DMS53 treated with DMSO at 0.1 percent for 48 hours (cell line): ENCODE data around the gene ARTN.

Experiments
- DNase-seq: peaks from one replicate; lab custom pipeline; 2025; ENCODE audit not compliant: unreplicated experiment; lab: John Stamatoyannopoulos, UW

ARTN gene

GRCh38 chr1:43946236-43947060 is 12.8 kb downstream of the ARTN start, which contains the start of gene IPO13:
Gene IPO13, plus strand, starts transcription at chr1:43946950. Its CDS starts 651 bp downstream, at chr1:43947601.
- peak; percentile 91 for DNase-seq

GRCh38 chr1:43947061-43947873 is 13.7 kb downstream of the ARTN start:
- DNase-seq: no peak

- no peak for DNase-seq
Observed at GRCh38 chr1:43947874-43948437, 14.4 kb downstream of the ARTN start.

- no peak for DNase-seq
Observed at GRCh38 chr1:43949678-43950077, 16.1 kb downstream of the ARTN start.

GRCh38 chr1:43951021-43951985 is 17.7 kb downstream of the ARTN start:
- DNase-seq: no peak

GRCh38 chr1:43952731-43953346 is 19.2 kb downstream of the ARTN start:
- DNase-seq: no peak

- DNase-seq: no peak
Observed at GRCh38 chr1:43953361-43953760, 19.8 kb downstream of the ARTN start.

- no peak for DNase-seq
Observed at GRCh38 chr1:43954036-43954435, 20.4 kb downstream of the ARTN start.

GRCh38 chr1:43956234-43956633 is 22.6 kb downstream of the ARTN start:
- no peak for DNase-seq

- no peak for DNase-seq
Observed at GRCh38 chr1:43957407-43958040, 23.9 kb downstream of the ARTN start.

GRCh38 chr1:43958351-43959255 is 25.0 kb downstream of the ARTN start:
- DNase-seq: no peak

GRCh38 chr1:43960798-43961197 is 27.2 kb downstream of the ARTN start:
- DNase-seq: no peak

GRCh38 chr1:43961692-43962091 is 28.1 kb downstream of the ARTN start:
- no peak for DNase-seq

- no peak for DNase-seq
Observed at GRCh38 chr1:43962324-43962723, 28.7 kb downstream of the ARTN start.

GRCh38 chr1:43963006-43963405 is 29.4 kb downstream of the ARTN start:
- no peak for DNase-seq

GRCh38 chr1:43963890-43964289 is 30.3 kb downstream of the ARTN start:
- no peak for DNase-seq

- no peak for DNase-seq
Observed at GRCh38 chr1:43965316-43965715, 31.7 kb downstream of the ARTN start.

GRCh38 chr1:43968348-43968948 is 34.8 kb downstream of the ARTN start:
- DNase-seq: no peak
